IMR-90 (cell line): ENCODE results near the gene IER3. TPM values are rescaled to one million over a fixed set of nuclear protein-coding genes. Genes with fewer than 3 reads are reported as not detected.

Experiments used
- ATAC-seq: fragments of 200-7000 bp; cut with Tn5 transposase; 2 replicates; pipeline ENCODE4 v1.9.1; 2020; ENCODE audit warnings: low read depth, mild to moderate bottlenecking, moderate library complexity
- BruUV-seq: library from RNA; stranded (reverse); fragments of 400-500 nt; replicated peaks from 2 replicates; lab custom pipeline; 2021; lab: Mats Ljungman, UMichigan
- CTCF ChIA-PET: fragments of 300-600 bp; formaldehyde crosslinking; extraction: SDS; loops from one replicate; lab custom pipeline; 2021; ENCODE audit warnings: antibody characterized with exemption; lab: Yijun Ruan, JAX
- POLR2A ChIA-PET: fragments of 300-600 bp; sonication (Branson Sonifier 250); formaldehyde crosslinking; loops from one replicate; lab custom pipeline; 2022; ENCODE audit warnings: antibody characterized with exemption; ENCODE audit not compliant: unreplicated experiment; lab: Charles Lee
- DNase-seq: peaks from one replicate; pipeline ENCODE4 v3.0.0; 2013
- H2AFZ ChIP-seq: replicated peaks from 2 replicates; pipeline ENCODE3; 2013; ENCODE audit warnings: low read length, mild to moderate bottlenecking; ENCODE audit not compliant: poor library complexity
- H2AK5ac ChIP-seq: 2 replicates; pipeline ENCODE4 v1.6.1; 2013; ENCODE audit warnings: low read depth, low read length, inconsistent platforms
- H2AK9ac ChIP-seq: replicated peaks from 2 replicates; pipeline ENCODE3; 2013; ENCODE audit warnings: mild to moderate bottlenecking, low read depth, low read length, moderate library complexity; ENCODE audit not compliant: poor library complexity
- H2BK120ac ChIP-seq: 2 replicates; pipeline ENCODE4 v1.6.1; 2013; ENCODE audit warnings: low read depth, low read length, inconsistent platforms
- H2BK15ac ChIP-seq: 3 replicates; pipeline ENCODE4 v1.6.1; 2013; ENCODE audit warnings: low read depth, low read length, inconsistent platforms
- H2BK20ac ChIP-seq: 2 replicates; pipeline ENCODE4 v1.6.1; 2013; ENCODE audit warnings: low read depth, mild to moderate bottlenecking, inconsistent platforms, low read length, moderate library complexity
- H2BK5ac ChIP-seq: 2 replicates; pipeline ENCODE4 v1.6.1; 2013; ENCODE audit warnings: mild to moderate bottlenecking, low read depth, low read length, inconsistent platforms; ENCODE audit not compliant: poor library complexity, severe bottlenecking
- H3K14ac ChIP-seq: replicated peaks from 2 replicates; pipeline ENCODE4 v1.6.1; 2013; ENCODE audit warnings: low read depth, low read length, inconsistent platforms
- H3K18ac ChIP-seq: 2 replicates; pipeline ENCODE4 v1.6.1; 2013; ENCODE audit warnings: low read depth, low read length, control low read depth
- H3K23ac ChIP-seq: 2 replicates; pipeline ENCODE4 v1.6.1; 2013; ENCODE audit warnings: low read depth, low read length, inconsistent platforms
- H3K27ac ChIP-seq: 2 replicates; pipeline ENCODE4 v1.5.1; 2013; ENCODE audit warnings: mild to moderate bottlenecking, control low read depth, low read length; ENCODE audit not compliant: insufficient read depth
- H3K27me3 ChIP-seq: 2 replicates; pipeline ENCODE4 v1.6.1; 2013; ENCODE audit warnings: low read length; ENCODE audit not compliant: control insufficient read depth, insufficient read depth
- H3K36me3 ChIP-seq: 2 replicates; pipeline ENCODE4 v1.6.1; 2013; ENCODE audit warnings: low read length, mixed read lengths; ENCODE audit not compliant: control insufficient read depth, insufficient read depth
- H3K4ac ChIP-seq: 2 replicates; pipeline ENCODE4 v1.6.1; 2013; ENCODE audit warnings: low read depth, low read length, inconsistent platforms
- H3K4me1 ChIP-seq: 2 replicates; pipeline ENCODE4 v1.6.1; 2013; ENCODE audit warnings: low read length, mixed read lengths; ENCODE audit not compliant: control insufficient read depth, insufficient read depth
- H3K4me2 ChIP-seq: 2 replicates; pipeline ENCODE4 v1.6.1; 2013; ENCODE audit warnings: low read depth, mild to moderate bottlenecking, control low read depth, low read length, moderate library complexity
- H3K4me3 ChIP-seq: 2 replicates; pipeline ENCODE4 v1.5.1; 2013; ENCODE audit warnings: low read depth, mild to moderate bottlenecking, control low read depth, low read length, moderate library complexity; ENCODE audit not compliant: insufficient read depth
- H3K56ac ChIP-seq: 2 replicates; pipeline ENCODE4 v1.6.1; 2013; ENCODE audit warnings: low read length, inconsistent platforms; ENCODE audit not compliant: insufficient read depth; ENCODE audit errors: extremely low read depth
- H3K79me1 ChIP-seq, 2 experiments: 2 replicates each; pipeline ENCODE4 v1.6.1; 2013; ENCODE audit warnings: low read length in 2 of 2, inconsistent platforms in 1 of 2, low read depth in 1 of 2
- H3K9ac ChIP-seq: 2 replicates; pipeline ENCODE4 v1.6.1; 2013; ENCODE audit warnings: low read depth, low read length, control low read depth
- H3K9me1 ChIP-seq: 2 replicates; pipeline ENCODE4 v1.6.1; 2013; ENCODE audit warnings: low read length, inconsistent platforms; ENCODE audit not compliant: insufficient read depth
- H3K9me3 ChIP-seq: 2 replicates; pipeline ENCODE4 v1.6.1; 2013; ENCODE audit warnings: low read length; ENCODE audit not compliant: control insufficient read depth, insufficient read depth
- H4K20me1 ChIP-seq: 2 replicates; pipeline ENCODE4 v1.6.1; 2013; ENCODE audit warnings: low read length, inconsistent platforms; ENCODE audit not compliant: insufficient read depth
- H4K5ac ChIP-seq: 2 replicates; pipeline ENCODE4 v1.6.1; 2013; ENCODE audit warnings: mild to moderate bottlenecking, low read depth, low read length, control low read depth
- H4K8ac ChIP-seq, 2 experiments: 2 replicates each; pipeline ENCODE4 v1.6.1; 2013; ENCODE audit warnings: low read depth in 2 of 2, low read length in 2 of 2, control low read depth in 1 of 2, inconsistent platforms in 1 of 2
- H4K91ac ChIP-seq: 2 replicates; pipeline ENCODE4 v1.6.1; 2013; ENCODE audit warnings: low read depth, low read length, inconsistent platforms; ENCODE audit not compliant: insufficient read depth
- BHLHE40 ChIP-seq: fragments of 150-350 bp; IDR thresholded peaks from 2 replicates; pipeline ENCODE4 v1.6.1; 2016; ENCODE audit warnings: mild to moderate bottlenecking, low read depth, low read length
- ELK1 ChIP-seq: fragments of 150-350 bp; IDR thresholded peaks from 2 replicates; pipeline ENCODE4 v1.6.1; 2016; ENCODE audit warnings: low read depth, mild to moderate bottlenecking, low read length, moderate library complexity, borderline replicate concordance
- MXI1 ChIP-seq: IDR thresholded peaks from 2 replicates; pipeline ENCODE4 v1.6.1; 2012; ENCODE audit warnings: low read depth, mild to moderate bottlenecking, low read length, moderate library complexity, borderline replicate concordance
- POLR2A ChIP-seq: IDR thresholded peaks from 2 replicates; pipeline ENCODE4 v1.6.1; 2012; ENCODE audit warnings: mild to moderate bottlenecking, low read depth, low read length
- RCOR1 ChIP-seq: IDR thresholded peaks from 2 replicates; pipeline ENCODE4 v1.6.1; 2012; ENCODE audit warnings: mild to moderate bottlenecking, low read length, improper control_type of control experiment; ENCODE audit not compliant: insufficient replicate concordance
- SMC3 ChIP-seq: fragments of 150-350 bp; IDR thresholded peaks from 2 replicates; pipeline ENCODE4 v1.6.1; 2016; ENCODE audit warnings: low read depth, mild to moderate bottlenecking, antibody characterized with exemption, low read length, moderate library complexity
- WGBS, 2 experiments: methylation state at CpG; one replicate each; pipeline versions ENCODE4 v1.1.5 to v1.1.7; 2013; ENCODE audit warnings: missing lambda C conversion rate in 2 of 2; ENCODE audit not compliant: insufficient read length in 1 of 2; ENCODE audit errors: extremely low coverage in 2 of 2; 5-methylcytosine and 5-hydroxymethylcytosine counted together
- dilution Hi-C: fragments of 300-500 bp; cut with HindIII; formaldehyde crosslinking; loops from one replicate; pipeline ENCODE4 v1.14.3; 2018; ENCODE audit warnings: low sequenced_read_pairs; ENCODE audit not compliant: unreplicated experiment
- in situ Hi-C: fragments of 300-500 bp; cut with MboI; formaldehyde crosslinking; loops from 3 replicates; pipeline ENCODE4 v1.14.3; 2019; ENCODE audit warnings: low sequenced_read_pairs, inconsistent platforms, mixed read lengths
- intact Hi-C: fragments of 100-400 bp; cut with micrococcal nuclease; formaldehyde crosslinking; loops from 2 replicates; pipeline ENCODE4 v1.10.0; 2022
- polyA plus RNA-seq, 3 experiments: library from polyadenylated mRNA; depleted of rRNA; stranded (reverse); fragments of >200 nt; gene quantifications; 2 replicates each; pipeline ENCODE4 v1.2.3, GENCODE V29; 2012; ENCODE audit warnings: low replicate concordance in 1 of 3
- total RNA-seq: library from RNA; depleted of rRNA; stranded (reverse); fragments of >200 nt; gene quantifications from 2 replicates; pipeline ENCODE4 v1.2.3, GENCODE V29; 2012

Gene IER3
- total and polyA plus RNA-seq, 2 of the 4 experiments (the other 2 are of a cell fraction): 38.4 to 159 TPM

- CTCF ChIA-PET: no interaction called here
- POLR2A ChIA-PET: interaction anchor here (0.6 to 2.0 kb wide), 2 partner anchors 26 to 49 kb away, joined by 5 to 6 read pairs; partner anchors contain the start of gene IER3
- in situ Hi-C loops: no loop called here
- peaks cover 0 to 26% of the 10 kb centered on the region in 2 experiments; a peak in 3 of 4 replicates for H3K79me1 ChIP-seq
- dilution Hi-C loops: no loop called here
- no peaks in the 10 kb centered on the region for H3K9me3 ChIP-seq
- H3K4me3 ChIP-seq: no peak overlapping the region
- H2BK20ac ChIP-seq: peak overlapping the region; percentile 97
- no peak for ATAC-seq
- H2AK9ac ChIP-seq: no peak overlapping the region
- H3K9me1 ChIP-seq: peaks cover 26% of the 10 kb centered on the region
- no peak for TF ChIP-seq BHLHE40
- no peak for TF ChIP-seq SMC3
- no peak for TF ChIP-seq POLR2A
- no peak for TF ChIP-seq ELK1
- no peak for TF ChIP-seq RCOR1
- no peak for TF ChIP-seq MXI1
- DNase-seq: no peak
- no peak overlapping the region for H3K4me2 ChIP-seq
- peak overlapping the region; percentile 77 for H3K23ac ChIP-seq
- peak overlapping the region; percentile 99 for H2BK15ac ChIP-seq
- H4K8ac ChIP-seq: peak overlapping the region; percentile 78 to 97
- H2BK120ac ChIP-seq: peak overlapping the region; percentile 96
- peak overlapping the region; percentile 88 for H3K56ac ChIP-seq
- H2AFZ ChIP-seq: peak overlapping the region; percentile 60
- WGBS, 2 experiments: no CpG with 5 or more reads among the region's 3 CpGs
- no peaks in the 10 kb centered on the region for H3K36me3 ChIP-seq
- peak overlapping the region; percentile 99 for H3K18ac ChIP-seq
- BruUV-seq: no TSS peak
- peaks cover 26% of the 10 kb centered on the region for H3K4me1 ChIP-seq
- H3K9ac ChIP-seq: peak overlapping the region; percentile 44; the same call in 1 of the 2 replicates
- intact Hi-C loops: no loop called here
- H3K14ac ChIP-seq: peak overlapping the region; percentile 95
- H4K20me1 ChIP-seq: no peaks in the 10 kb centered on the region
- H4K91ac ChIP-seq: peak overlapping the region; percentile 96
- peak overlapping the region; percentile 97 for H4K5ac ChIP-seq
- no peaks in the 10 kb centered on the region for H3K27me3 ChIP-seq
- peak overlapping the region; percentile 94 for H3K4ac ChIP-seq
- H2AK5ac ChIP-seq: peak overlapping the region; percentile 98
- peak overlapping the region; percentile 99 for H2BK5ac ChIP-seq
- H3K27ac ChIP-seq: peak overlapping the region; percentile 93
These were observed 26.2 kb upstream of the IER3 start for GRCh38 chr6:30770592-30770991.
